Measurements from ENCODE around the gene DCLK2. TPM values are rescaled to one million over a fixed set of nuclear protein-coding genes. Genes with fewer than 3 reads are reported as not detected.

The DCLK2 gene
- total RNA-seq, 1 experiment from 2014 or later: 5.2 TPM

DNA sequence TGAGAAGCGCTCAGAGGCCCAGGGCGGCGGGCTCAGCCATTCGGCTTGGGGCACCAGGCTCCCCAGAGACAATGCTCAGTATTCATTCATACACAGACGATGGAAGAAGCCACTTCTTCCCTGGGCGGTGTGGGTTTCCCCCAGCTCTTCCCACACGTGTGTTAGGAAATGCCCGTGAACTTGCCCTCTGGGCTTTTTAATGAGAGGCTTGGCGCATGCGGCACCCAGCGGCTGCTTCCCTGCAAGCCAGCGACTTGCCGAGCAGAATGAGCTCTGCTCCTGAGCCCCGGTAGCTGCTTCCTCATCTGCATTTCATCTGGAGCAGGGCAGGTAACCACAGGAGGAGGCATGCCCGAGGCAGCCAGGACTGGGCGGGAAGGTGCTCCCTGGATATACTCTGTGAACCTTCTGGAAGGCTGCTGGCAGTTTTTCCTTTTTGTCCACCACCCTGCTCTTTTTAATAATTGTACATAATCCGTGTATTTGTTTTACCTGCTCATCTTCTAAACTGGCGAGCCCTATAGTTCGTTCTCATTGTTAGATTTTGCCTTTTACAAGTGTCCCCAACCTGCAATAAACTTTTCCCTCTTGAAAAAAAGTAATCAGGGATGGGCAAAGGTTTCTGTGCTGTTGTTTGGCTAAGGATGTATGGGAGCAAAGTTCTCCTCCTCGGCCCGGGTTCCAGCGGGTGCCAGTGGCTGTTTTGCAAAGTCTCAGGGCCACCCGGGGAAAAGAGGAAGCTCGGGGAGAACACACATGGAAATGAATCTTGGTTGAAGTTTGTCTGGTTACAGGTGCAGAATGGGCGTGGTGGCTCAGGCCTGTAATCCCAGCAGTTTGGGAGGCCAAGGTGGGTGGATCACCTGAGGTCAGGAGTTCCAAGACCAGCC lies 178.8 kb downstream of the DCLK2 start:
- no peak for DNase-seq (ENCODE audit: low read depth)

- DNase-seq (ENCODE audit: low read depth): peak; percentile 55
Measured at GRCh38 chr4:150258569-150258968, 180.3 kb downstream of the DCLK2 start.

DNA sequence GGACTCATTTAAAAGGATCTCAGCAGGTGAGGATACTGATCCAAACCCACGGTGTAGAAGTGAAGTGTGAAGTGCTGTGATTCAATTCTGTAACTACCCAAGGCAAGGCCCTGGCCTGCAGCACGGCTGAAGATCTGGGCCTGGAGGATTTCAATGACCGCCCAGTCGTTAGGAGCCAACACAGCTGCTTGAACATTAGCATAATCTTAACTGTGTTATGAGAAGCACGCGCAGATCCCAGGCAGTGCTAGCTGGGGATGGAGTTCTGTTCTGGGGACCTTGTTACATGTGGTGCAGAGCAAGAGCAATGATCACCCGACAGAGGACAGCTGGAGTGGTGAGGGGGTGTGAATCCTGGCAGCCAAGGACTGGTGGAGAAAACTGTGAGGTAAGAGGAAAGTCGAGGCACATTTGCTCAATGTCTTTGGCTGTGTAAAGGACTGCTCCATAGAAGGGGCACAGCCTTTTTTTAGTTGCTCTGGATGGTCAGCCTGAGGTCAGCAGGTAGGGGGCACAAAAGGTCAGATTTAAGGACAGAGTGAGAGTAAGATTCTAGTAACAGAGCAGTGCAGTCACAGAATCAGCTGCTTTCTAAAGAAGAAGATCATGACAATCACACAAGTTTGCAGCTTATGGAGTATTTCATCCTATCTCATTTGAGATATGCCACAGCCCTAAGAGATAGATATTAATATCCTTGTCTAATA lies 181.8 kb downstream of the DCLK2 start:
- DNase-seq (ENCODE audit: low read depth): no peak

DNA sequence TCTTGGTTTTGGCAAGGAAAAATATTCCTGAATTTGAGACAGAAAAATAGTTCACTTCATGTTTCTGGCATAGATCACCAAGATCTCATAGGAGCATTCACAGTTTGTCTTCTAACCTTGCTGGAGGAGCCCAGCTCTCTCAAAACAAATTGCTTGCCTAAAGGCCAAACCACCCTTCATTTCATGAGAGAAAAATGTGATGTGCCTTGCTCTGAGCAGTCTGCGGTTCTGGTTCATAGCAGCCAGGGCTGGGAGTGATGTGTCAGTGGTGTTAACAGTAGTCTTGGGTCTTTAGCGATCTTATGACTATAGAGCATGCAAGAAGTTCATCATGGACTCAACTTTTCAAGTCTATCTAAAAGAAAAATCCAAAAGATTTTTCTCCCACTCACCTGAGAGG lies 183.3 kb downstream of the DCLK2 start:
- no peak for DNase-seq (ENCODE audit: low read depth)

DNA sequence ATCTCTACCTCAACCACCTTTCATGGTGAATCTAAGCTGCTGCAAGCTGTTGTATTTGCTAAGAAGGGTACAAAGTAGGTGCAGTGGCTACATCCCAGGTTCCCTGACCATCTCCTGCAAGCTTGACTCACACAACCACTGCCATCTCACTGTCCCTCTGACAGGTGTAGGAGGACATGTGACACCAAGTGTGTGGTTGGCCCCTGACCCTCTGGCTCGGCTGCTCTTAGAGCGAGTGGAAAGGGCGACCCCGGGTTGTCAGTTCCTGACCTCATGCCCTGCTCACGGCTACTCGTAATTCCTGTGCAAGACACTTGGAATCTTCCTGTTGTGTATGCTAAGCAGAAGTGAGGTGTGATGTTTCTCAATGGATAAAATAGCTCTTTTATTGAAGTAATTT lies 184.4 kb downstream of the DCLK2 start:
- DNase-seq (ENCODE audit: low read depth): no peak

GRCh38 chr4:150264595-150265161 lies 186.4 kb downstream of the DCLK2 start:
- no peak for DNase-seq (ENCODE audit: low read depth)

GRCh38 chr4:150265806-150266205 lies 187.6 kb downstream of the DCLK2 start:
- DNase-seq (ENCODE audit: low read depth): no peak

DNA sequence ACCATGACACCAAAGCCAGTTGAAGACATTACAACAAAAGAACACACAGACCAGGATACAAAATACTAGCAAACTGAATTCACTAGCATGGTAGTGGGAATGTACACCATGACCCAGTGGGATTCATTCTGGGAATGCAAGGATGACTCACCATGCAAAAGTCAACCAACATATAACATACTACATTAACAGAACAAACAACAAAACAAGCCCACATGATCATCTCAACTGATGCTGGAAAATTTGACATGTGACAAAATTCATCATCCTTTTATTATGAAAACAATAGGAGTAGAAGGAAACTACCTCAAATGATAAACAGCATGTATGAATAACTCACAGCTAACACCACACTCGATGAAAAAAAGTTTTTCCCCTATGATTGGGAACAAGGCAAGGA lies 190.2 kb downstream of the DCLK2 start:
- DNase-seq (ENCODE audit: low read depth): peak; percentile 15

GRCh38 chr4:150278206-150278605 lies 200.0 kb downstream of the DCLK2 start:
- DNase-seq (ENCODE audit: low read depth): no peak

DNA sequence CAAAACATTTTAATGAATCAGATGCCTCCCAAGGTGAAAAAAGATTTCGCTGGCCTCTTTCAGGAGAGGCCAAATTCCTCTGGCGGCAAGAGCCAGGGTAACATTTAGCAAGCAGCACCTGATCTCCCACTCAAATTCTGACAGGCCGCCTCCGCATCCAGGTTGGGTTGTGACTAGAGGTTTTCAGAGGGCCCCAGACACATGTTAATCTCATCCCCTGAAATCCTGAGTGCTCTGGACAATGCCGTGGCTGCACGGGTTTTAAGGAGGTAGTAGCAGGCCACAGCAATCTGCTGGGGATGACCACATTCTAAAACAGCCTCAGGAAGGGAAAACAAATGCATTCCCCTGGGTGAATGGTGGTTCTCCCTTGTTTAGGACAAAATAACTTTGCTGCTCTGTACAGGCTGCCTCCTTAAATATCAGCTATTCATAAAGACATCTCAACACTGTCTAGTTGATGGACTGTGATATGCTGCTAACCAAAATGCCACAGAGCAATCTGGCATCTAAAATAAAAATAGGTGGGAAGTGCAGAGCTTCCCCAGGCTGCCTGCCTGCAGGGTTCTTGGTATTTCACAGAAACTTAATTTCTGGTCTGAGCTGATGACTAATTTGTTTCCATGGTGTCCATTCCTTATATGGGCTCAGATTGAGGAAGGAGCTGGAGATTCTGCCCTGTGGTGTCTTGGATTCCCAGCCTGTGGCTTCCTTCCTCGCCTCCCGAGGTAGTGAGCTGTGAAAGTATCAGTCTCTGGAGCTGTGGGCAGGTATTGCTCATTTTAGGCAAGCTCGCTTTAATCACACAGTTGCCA lies 202.0 kb downstream of the DCLK2 start:
- peak; percentile 92 for DNase-seq (ENCODE audit: low read depth)

DNA sequence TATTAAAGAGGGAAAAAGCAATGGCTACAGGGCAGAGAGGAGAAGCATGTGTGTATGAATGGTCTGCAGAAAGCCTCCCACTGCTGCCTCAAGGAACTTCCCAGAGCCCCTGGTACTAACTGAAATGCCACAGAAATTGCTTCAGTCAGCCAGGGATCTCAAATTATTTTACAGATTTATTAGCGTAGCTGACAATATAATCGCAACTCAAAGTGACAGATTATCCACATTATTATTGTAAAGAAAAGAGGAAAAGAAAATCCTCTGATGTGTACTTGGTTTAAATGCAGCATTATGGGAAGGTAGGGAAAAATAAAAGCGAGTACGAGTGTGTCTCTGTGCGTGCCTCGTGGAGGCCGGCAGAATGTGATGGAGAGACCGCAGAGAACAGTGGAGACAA lies 202.7 kb downstream of the DCLK2 start:
- DNase-seq (ENCODE audit: low read depth): no peak

DNA sequence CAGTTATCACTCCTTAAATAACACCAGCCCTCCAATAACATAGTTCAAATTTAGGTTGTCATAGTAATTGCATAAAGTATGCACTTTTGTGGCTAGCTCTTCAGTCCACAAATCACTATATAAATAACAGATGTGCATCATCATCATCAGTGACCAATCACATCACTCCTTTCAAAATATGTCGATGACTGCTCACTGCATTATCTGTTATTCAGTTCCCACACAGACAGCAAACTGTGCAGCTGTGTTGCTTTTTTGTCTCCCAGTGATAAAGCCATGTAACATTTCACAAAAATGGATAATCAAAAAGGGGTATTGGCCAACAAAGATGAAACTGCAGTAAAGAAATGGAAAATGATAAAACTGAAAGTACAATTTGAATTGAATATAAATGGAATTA lies 205.4 kb downstream of the DCLK2 start:
- DNase-seq (ENCODE audit: low read depth): peak; percentile 79

- no peak for DNase-seq (ENCODE audit: low read depth)
Measured at GRCh38 chr4:150286656-150287055, 208.4 kb downstream of the DCLK2 start.

DNA sequence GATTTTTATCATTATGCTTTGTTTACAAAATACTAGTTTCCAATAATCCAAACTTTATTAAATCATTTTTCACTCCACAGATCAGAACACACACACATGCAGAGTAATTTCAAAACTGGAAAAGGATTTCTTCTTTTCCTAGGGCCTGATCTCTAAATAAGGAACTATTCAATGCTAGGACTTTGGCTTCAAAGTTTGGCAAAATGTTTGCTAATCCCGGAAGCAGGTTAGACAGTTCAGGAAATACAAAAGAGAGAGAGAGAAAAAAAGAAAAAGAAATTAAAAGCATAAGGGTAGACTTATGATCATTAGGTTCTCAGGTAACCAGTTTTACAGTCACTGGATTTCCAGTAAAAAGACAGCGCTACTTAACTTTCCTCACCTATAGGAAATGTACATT lies 211.0 kb downstream of the DCLK2 start:
- no peak for DNase-seq (ENCODE audit: low read depth)

DNA sequence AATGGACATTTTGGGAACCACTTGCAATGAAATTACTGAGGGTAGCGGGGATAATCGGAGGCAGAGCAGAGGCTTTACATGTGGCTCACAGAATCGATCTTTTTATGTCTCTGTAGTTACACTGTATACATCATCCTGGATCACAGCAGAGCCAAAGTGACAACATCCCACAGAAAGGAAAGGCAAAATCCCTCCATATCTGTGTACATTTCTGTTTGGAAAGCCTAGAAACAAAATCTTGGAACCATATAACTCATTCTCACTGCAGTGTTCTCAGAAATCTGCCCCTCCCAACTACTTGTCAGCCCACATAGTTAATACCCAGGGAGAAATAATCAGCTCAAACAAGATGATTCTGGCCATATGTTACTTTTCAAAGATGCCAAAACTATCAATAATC lies 211.6 kb downstream of the DCLK2 start:
- DNase-seq (ENCODE audit: low read depth): no peak

GRCh38 chr4:150297861-150298474 lies 219.7 kb downstream of the DCLK2 start:
- peak; percentile 42 for DNase-seq (ENCODE audit: low read depth)

DNA sequence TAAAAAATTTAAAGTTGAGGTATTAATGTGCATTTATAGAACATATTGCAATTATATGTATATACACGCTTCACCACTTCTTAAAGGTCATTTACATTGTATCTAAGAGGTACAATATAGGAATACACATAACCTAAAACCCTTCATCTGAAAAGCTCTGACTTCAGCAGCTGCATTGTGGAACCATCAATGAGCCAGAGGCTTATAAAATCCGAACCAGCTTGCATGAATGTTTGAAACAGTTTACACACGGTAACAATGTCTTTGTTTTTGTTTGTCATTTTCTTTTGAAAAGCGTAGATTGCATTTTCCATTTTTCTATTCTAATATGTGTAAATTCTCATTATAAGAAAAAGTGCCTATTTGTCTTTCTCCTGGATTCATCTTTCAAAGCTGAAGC lies 221.6 kb downstream of the DCLK2 start:
- DNase-seq (ENCODE audit: low read depth): no peak

GRCh38 chr4:150302553-150302952 lies 224.3 kb downstream of the DCLK2 start:
- DNase-seq (ENCODE audit: low read depth): peak; percentile 95

- DNase-seq (ENCODE audit: low read depth): peak; percentile 84
Measured at GRCh38 chr4:150305995-150306394, 227.8 kb downstream of the DCLK2 start.

DNA sequence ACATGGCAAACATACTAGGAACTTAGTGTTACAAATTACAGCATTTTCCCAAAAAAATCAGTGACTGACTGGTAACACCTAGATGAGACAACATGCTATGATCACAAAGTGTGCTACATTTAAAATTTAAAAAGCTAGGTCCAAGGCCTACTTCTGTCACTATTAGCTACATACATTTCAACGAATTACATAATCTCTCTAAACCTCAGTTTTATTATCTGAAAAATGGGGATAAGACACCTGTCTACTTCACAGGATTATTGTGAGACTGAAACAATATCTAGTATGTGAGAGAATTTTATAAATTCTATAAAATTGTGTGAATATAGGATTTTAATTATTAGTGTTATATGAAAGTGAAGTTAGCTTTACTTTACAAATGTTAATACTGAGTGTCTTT lies 228.5 kb downstream of the DCLK2 start:
- DNase-seq (ENCODE audit: low read depth): no peak
